Fibroblast of skin of left quadriceps (primary cell): Measurements from ENCODE around the gene CA4.
A peak's percentile ranks its signal among the peaks of the same experiment; 100 is the strongest.
"Not testable (repeated sequence)": the region's sequence is repeated elsewhere in the genome, so short reads cannot be mapped to it uniquely, and the experiment has no call there.

Source experiments
- DNase-seq, 2 experiments: peaks; one replicate each; pipeline ENCODE4 v3.0.0-alpha.2; 2013; ENCODE audit warnings: low read depth in 2 of 2

CA4 gene

DNA sequence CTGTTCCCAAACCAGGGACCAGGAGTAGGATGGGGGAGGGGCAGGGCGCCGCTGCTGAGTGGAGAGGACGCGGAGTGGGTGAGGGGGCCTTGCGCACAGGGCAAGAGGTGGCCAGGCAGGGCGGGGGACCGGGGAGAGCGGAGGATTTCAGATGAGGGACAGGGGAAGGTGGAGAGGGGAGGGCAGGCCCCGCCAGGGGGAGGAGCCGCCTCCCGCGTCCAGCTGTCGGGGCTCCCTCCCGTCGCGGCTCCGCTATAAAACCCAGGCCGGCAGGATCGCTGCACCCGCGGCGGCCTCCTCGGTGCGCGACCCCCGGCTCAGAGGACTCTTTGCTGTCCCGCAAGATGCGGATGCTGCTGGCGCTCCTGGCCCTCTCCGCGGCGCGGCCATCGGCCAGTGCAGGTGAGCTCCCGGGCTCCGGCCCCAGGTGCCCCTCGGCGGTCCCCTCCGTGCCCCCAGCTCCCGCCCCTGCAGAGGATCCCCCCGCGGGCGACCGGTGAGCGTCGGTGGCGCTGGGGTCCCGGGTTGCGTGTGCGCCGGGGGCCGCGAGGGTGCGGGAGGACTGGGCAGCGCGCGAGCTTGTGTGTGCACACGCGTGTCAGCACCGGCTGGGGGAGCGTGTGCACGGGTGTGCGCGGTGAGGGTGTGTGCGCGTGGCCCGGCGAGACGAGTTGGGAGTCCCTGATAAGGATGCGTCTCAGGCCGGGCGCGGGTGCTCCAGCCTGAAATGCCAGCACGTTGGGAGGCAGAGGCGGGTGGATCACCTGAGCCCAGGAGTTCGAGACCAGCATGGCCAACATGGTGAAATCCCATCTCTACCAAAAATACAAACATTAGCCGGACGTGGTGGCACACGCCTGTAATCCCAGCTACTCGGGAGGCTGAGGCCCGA is at the start of gene CA4:
Gene CA4, plus strand, starts transcription at position 283 of the 892 bp plus-strand sequence. Its CDS starts 62 bp downstream, at position 345.
- no peak for DNase-seq

DNA sequence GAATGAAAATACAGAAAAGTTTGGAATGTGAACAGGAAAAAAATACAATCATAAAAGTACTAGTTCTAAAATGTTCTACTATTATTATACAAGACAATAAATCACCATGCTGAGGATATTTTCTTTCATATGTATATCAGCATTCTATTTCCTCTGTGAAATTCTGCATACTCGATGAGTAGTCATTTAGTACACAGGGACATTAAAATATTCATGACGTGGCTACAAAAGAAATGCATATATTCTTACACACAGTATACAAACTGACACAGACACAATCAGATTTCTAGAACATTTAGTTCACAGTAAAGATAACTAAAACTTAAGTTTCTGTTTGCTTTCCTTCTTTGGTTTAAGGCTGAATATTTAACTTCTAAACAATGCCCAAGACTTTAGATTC is 49.2 kb upstream of the CA4 start:
- DNase-seq, result not testable (repeated sequence)

DNA sequence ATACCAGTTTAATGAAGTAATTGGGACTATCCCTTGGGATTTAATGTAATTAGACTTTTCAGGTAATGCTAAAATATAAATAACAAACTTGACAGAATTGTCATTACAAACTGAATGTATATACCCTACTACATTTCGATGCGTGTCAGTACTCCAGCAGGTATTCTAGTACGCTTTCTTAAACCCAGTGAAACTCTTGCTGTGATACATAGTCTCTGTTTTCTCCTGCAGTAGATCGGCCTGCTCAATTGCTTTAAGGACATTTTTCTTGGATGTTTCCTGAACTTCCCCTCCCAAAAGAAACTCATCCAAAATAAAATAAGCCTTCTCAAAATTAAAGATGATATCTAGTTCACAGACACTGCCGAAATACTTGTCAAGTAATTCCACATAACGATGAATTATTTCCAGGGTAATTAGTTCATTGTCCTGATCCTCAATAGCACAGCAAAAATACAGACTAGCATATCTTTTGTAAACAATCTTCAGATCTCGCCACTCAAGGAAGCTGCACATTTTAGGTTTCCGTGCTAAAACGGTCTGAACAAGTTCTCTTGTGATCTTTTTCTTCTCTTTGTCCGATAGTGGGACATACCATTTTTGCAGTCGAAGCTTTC is 47.6 kb upstream of the CA4 start:
- not testable (repeated sequence) for DNase-seq

DNA sequence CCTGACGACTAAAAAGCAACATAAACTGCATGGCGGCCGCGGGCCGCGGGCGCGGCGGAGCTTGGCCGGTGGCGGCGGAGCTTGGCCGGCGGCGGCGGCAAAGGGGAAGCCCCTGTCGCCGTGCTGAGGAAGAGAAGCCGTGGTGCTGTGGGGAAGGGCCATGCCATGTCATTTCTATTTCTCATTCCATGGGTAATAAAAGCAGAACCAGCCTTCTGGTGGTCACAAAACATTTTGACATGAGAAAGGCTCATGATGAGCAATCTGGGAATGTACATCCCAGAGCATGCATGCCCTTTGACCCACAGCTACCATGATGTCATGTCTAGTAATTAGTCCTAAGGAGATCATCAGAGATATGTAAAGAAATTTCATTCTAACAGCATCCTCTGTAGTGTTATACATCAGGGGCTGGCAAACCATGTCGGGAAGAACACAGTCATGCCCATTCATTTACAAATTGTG is 47.1 kb upstream of the CA4 start:
- DNase-seq, result no peak

DNA sequence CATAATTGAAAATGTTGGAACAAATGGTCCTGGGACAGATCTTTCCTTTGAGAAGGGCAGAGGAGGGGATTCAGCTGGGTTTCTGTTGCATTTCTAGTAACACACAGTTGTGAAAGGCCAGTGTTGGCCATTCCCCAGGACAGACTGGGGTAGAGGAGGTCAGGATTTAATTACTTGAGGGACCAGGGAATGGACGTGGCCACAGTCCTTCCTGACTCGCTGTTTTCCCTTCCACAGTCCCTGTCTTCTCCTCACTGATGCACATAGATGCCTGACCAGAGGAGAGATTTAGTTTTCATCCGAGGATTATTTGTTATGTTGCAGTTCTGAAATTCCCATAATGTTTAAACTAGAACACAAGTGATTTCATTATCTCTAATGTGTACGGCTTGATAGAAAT is 45.8 kb upstream of the CA4 start:
- no peak for DNase-seq

DNA sequence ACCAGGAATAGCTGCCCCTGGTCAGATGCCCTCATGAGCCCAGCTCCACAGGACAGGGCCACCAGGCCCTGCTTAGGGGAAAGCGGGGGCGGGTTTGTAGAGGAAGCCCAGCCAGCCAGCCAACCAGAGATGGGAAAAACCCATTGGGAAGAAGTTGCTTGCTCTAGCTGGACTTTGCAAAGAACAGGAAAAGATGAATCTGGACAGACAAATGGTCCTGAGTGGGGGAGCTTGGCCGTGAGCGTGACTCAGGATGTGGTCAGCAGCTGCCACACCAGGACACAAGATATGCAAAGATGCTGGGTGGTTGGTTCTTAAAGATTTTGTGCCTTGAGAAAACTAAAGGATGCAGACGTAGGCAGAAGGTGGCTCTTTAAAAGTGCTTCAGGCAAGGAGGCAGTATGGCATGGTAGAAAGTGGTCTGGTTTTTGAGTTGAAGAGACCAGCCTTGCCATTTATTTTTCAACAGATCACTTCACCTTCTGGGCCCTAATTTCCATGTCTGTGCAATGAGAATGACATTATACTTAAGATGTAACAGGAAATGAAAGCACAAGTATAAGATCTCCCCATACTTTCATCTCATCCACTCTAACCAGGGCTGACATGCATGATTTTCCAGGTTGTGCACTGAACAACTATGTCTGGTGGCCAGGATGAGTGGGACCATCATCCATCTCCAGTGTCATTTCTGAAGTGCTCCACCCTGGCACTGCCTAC is 43.3 kb upstream of the CA4 start:
- DNase-seq, result no peak

DNA sequence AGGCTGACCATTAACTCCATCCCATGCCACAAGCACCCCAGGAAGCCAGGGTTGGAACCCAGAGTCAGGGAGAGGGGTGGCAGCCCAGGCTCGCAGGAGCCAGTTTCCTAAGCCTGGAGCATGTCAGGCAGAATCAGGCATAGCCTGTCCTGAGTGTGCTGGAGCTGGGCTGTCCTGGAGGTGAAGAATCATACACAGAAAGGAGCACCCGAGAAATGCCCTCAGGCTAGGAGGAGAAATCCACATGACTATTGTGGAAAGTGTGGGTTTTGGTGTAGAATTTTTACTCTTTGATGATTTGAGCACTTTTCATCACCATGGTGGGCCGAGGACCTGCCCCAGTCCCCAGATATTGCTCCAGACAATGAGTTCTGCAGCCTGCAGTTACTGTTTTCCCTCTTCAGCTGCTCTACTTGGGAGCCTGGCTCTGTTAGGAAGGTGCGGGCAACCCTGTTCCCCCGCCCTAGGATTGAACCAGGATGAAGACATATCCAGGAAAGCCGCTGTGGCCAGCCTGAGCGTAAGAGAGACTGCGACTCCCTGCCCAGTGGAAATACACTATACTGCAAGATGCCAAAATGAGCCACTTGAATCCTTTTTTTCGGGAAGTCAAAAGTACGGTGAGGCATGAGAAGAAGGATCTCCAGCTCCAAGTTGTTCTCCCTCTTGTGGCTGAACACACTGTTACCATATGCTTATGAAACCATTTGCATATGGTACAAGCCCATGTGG is 42.1 kb upstream of the CA4 start:
- DNase-seq, result peak; percentile 17 to 22

DNA sequence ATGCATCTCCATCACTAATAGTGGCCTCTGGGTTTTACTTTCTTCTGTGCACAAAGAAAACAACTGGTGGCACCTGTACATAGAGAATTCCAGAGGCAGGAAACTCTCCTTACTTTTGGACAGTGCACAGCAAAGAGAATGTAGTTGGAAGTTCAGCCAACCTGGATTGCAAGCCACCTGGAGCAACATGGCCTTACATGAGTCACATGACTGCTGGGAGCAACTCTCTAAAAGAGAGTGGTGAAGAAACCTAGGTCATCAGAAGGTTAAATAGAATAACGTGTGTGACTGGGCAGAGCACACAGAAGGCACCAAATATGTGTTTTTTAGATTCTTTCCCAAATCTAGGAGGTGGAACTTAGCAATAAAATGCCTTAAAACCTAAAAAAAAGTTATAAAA is 41.5 kb upstream of the CA4 start:
- not testable (repeated sequence) for DNase-seq

DNA sequence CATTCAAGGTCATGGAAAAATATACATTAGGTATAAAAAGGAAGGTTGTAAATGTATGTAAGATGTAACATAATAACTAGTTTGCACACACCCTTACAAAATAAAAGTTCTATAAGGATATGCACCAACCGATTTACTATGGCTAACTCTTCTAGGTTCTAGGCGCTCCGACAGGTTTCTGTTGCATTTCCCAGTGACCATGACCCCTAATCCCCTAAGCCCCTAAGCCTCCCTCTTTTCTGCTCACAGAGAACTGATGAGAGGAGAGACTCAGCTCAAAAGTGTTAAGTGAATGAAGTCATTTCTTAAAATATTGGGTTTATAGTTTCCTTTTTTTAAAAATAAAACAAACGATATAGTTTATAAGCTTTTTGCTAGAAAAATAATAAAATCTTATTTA is 41.1 kb upstream of the CA4 start:
- DNase-seq, result no peak

DNA sequence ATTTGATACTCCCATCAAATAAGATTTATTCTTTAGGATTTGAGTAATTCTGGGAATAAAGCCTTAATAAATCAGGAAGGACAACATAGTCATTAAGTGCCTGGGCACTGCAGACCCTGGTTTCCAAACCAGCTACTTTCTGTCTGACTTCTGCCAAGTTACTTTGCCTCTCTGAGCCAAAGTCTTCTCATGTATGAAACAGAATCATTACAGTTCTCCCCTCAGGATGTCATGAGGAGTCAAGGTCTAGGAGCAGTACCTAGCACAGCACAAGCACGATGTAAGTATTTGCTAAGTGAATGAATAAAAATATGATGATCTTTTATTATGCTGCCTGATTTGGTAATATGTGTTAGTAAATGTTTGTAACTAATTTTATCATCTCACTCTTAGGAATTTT is 40.6 kb upstream of the CA4 start:
- no peak for DNase-seq

DNA sequence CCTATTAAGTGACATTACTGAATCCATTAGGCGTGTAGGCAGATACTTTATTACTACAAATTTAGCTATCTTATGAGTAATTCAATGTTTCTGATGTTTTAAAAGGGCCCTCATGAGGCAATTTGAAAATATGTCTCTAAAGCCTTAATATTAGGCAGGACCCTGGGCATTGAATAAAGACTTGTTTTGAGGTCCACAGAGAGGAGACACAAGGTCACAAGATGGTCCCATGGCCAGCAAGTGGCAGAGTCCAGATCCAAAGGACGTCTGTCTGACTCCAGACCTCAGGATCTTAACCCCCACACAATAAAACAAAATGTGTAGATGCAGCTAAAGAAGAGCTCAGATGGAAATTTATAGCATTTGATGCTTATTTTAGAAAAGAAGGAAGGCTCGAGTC is 39.2 kb upstream of the CA4 start:
- DNase-seq, result no peak

DNA sequence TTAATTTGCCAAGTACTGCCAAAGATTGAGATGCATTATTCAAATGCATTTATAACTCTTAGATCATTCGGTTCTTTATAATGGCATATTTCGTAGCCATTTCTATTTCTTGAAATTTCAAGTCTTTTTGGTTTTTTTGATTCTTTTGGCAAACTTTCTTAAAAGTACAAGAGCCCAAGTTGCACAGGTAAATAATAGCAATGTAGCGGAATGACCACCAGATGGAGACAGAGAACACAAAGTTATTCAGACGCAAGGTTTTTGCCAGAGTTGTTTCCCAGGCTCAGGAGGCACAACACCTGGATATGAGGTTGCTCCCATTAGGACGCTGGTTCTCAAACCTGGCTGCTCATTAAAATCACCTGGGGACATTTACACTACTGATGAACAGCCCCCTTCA is 38.1 kb upstream of the CA4 start:
- DNase-seq, result not testable (repeated sequence)

DNA sequence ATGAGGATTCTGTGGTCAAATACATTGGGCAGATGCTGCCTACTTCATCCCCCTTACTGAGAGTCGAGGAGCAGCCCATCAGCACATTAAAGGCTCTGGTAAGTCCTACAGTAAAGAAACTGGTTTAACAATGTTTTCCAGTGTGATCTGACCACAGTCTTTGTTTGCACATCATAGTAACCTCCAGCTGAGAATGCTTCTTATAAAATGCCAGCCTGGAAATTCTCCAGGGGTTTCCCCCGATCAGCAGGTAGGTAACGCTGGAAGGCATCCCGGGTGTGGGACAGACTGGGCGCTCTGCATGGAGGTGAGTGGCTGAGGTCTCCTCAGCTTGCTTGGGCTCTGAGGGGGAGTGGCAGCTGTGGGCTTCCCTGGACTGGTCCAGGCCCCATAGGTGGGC is 34.4 kb upstream of the CA4 start:
- not testable (repeated sequence) for DNase-seq

DNA sequence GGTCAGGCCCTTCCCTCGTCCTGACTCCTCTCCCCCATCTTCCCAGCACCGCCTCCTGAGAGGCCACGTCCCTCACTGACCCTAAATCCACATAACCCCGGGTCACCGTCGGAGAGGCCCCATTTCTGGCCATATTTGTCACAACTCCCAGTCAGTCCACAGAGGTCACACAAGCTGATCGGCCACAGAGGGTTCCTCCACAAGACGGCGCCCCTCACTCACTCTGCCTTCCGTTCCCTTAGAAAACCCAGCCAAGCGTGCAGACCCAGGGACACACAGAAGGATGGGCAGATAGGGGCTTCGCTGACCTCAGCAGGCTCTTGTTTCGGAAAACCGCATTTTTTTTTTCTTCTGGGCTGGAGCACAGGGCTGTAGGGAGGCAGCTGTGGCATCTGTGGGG is 33.6 kb upstream of the CA4 start:
- DNase-seq, result not testable (repeated sequence)

DNA sequence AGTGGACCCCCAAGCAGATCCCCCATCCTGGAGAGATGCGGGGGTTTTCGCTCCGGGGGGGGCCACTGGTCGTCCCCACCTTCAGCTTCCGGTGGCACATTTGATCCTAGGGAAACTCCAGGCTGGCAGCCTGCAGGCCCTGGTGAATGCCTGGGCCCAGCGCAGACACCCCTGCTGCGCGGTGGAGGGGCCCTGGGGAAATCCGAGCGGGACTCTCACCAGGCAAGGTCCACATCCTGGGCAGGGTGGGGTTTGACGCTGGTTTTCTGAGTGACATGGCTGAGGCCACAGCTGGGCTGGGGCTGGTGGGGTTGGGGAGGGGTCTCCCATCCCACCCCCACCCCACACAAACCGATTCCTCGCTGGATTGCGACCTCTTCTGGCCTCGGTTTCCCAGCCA is 30.6 kb upstream of the CA4 start:
- DNase-seq, result not testable (repeated sequence)

DNA sequence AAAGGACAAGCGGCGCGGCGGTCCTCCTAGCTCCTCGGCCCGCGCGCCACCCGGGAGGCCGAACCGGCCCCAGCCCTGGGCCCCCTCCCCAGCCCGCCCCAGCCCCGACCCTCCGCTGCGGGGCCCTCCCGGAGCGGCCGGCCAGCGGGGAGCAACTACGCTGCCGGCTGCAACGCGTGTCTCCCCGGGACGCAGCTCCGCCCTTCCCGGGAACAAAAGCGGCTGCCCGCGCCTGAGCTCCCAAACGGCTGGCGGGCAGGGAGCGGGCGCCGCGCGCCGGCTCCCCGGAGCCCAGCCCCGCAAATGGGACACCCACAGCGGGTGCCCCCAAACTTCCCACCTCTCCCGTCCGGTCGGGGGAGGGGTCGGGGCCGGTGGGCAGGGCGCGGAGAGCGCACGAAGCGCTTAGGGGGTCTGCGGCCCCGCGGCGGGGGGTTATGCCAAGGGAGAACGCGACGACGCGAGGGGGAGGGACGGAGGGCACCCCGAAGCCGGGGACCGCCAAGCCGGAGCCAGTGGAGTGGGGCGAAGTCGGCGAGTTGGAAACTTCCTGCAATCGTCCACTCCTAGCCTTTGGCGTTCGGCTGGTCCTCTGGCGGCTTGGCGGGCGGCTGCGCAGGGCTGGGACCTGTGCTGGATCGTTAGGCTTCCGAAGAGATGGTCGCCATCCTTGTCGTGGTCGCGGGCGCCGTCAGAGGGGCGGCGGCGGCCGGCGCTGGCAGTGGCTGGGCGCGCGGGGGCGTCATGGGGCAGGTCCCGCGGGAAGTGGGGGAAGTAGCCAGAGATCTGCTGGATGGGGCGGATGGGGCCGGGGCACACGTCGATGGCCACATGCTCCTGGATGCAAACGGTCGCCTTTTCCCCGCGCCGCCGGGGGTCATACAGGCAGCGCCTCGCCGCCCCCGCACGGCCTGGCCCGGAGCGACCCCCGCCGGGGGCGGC is 29.7 kb upstream of the CA4 start:
- not testable (repeated sequence) for DNase-seq

DNA sequence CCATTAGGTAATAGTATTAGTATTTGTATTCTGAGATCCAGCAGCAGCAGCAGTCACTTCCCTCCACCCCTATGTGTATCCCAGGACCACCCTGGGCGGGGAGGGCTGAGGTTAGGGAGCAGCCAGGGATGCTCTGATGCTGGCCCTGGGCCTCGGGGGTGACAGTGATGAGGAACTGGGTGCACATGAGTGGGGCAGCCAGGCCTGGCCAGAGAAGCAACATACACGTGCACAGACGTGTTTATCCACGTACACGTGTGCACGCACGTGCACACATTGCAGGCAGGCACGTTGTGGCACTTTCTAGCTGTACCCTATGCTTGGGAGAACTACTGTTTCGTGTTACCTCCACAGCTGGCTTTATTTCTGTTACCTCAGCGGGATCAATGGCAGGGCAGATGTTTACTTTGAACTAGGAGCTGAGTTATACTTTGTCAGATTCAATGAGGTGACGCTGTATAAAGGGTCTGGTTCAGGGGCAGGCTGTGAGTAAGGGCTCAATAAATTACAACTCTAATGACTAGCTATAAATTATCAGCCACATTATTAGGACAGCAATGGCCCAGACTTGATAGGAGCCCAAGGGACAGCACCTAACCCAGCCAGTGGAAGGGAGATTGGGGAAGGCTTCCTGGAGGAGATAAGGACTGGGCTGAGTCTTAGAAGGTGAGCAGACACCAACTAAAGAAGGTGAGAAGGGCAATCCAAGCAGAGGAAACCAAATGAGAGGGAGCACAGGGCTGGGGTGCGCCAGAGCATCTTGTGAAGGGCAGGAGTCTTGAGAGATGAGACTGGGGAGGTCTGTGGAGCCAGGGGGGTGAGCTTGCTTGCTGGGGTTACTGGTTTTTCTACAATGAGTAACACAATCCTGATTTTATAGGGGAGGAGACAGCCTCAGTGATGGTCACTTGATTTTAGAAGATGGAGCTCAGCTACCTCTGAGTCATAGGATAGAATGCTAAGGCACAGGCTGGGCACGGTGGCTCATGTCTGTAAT is 22.4 kb upstream of the CA4 start:
- no peak for DNase-seq

DNA sequence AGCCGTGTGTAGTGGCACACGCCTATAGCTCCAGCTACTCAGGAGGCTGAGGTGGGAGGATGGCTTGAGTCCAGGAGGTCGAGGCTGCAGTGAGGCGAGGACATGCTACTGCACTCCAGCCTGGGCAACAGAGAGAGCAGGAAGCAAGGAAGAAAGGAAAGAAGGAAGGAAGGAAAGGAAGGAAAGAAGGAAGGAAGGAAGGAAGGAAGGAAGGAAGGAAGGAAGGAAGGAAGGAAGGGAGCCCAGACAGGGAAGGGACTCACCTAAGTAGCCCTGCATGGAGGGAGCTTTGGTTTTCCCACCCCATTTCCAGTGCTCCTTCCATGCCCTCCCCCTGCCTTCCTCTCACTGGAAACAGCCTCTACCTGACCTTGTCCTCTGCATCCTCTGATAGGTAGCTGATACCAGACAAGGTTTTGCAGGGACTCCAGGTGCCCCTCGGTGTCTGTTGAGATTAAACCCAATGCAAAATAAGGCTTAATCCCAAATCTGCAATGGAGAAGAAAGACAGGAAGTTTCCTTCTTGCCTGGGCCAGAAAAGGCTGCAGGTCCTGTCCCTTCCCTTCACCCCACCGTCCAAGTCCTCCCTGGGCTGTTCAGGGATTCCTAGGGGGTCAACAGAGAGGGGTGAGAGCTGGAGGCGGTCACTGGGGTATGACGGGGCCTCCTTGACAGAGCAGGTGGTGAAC is 21.5 kb upstream of the CA4 start:
- DNase-seq, result no peak

DNA sequence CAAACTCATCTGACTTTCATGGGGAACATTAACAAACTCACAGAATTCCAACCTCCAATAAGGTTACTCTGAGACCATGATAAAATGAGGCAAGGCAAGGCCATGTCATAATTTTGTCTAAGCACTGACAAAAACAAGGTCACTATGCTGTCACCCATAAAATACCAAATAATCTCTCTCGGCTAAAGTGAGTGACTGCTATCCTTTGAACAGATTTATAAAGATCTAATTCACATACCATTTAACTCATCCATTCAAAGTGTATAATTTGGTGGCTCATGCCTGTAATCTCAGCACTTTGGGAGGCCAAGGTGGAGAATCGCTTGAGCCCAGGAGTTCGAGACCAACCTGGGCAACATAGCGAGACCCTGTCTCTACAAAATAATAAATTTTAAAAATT is 20.6 kb upstream of the CA4 start:
- DNase-seq, result no peak
